HG02763 (cell line): Measurements from ENCODE around the gene RBM20.

Experiments used
- ATAC-seq: cut with Tn5 transposase; IDR thresholded peaks from one replicate; pipeline ENCODE4 v1.9.1; 2021; ENCODE audit warnings: mild to moderate bottlenecking, moderate library complexity; ENCODE audit not compliant: unreplicated experiment

RBM20 gene

GRCh38 chr10:110781139-110781538 lies 137.0 kb downstream of the RBM20 start:
- no peak for ATAC-seq

GRCh38 chr10:110782616-110783015 lies 138.5 kb downstream of the RBM20 start:
- no peak for ATAC-seq

- ATAC-seq = no peak
Measured at GRCh38 chr10:110783509-110784107, 139.5 kb downstream of the RBM20 start.

GRCh38 chr10:110784198-110784597 lies 140.1 kb downstream of the RBM20 start:
- ATAC-seq = no peak

GRCh38 chr10:110786172-110786571 lies 142.0 kb downstream of the RBM20 start:
- ATAC-seq = no peak

- ATAC-seq = no peak
Measured at GRCh38 chr10:110788620-110789385, 144.7 kb downstream of the RBM20 start.

- ATAC-seq = no peak
Measured at GRCh38 chr10:110789604-110790433, 145.7 kb downstream of the RBM20 start.

- no peak for ATAC-seq
Measured at GRCh38 chr10:110790913-110791506, 146.9 kb downstream of the RBM20 start.

- ATAC-seq = no peak
Measured at GRCh38 chr10:110791541-110792073, 147.5 kb downstream of the RBM20 start.

GRCh38 chr10:110792476-110793125 lies 148.5 kb downstream of the RBM20 start:
- no peak for ATAC-seq

GRCh38 chr10:110793128-110793812 lies 149.1 kb downstream of the RBM20 start:
- ATAC-seq = no peak

- no peak for ATAC-seq
Measured at GRCh38 chr10:110793886-110794285, 149.8 kb downstream of the RBM20 start.

- no peak for ATAC-seq
Measured at GRCh38 chr10:110794808-110795207, 150.7 kb downstream of the RBM20 start.

GRCh38 chr10:110797416-110797815 lies 153.3 kb downstream of the RBM20 start:
- no peak for ATAC-seq

- no peak for ATAC-seq
Measured at GRCh38 chr10:110798340-110798739, 154.2 kb downstream of the RBM20 start.

- no peak for ATAC-seq
Measured at GRCh38 chr10:110802090-110802489, 158.0 kb downstream of the RBM20 start.

- ATAC-seq = peak; percentile 82
Measured at GRCh38 chr10:110802551-110803238, 158.6 kb downstream of the RBM20 start.

GRCh38 chr10:110803239-110803749 lies 159.2 kb downstream of the RBM20 start:
- ATAC-seq = peak; percentile 40

GRCh38 chr10:110803830-110804338 lies 159.7 kb downstream of the RBM20 start:
- peak; percentile 45 for ATAC-seq
